HG03095 (cell line): ENCODE data around the gene RAB42.

Source experiments
- ATAC-seq: cut with Tn5 transposase; IDR thresholded peaks from one replicate; pipeline ENCODE4 v1.9.1; 2021; ENCODE audit warnings: moderate library complexity; ENCODE audit not compliant: unreplicated experiment

RAB42 gene

DNA sequence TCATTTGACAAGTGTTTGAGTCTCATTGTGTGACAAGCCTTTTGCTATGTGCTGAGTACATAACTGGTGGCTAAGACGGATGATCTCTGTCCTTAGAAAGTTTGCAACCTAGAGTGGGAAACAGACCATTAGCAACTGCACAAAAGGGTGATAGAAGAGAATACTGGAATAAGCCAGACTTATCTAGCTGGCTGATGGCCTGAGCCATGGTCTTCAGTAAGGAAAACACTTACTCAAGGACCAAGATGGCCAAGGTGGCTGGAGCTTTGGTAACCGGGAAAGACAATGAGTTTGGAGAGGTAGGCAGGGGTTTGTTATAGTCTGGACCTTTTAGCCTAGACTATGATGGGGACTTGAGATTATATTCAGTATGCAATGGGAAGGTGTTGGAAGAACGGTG lies 52.4 kb downstream of the RAB42 start:
- ATAC-seq, result no peak
